Osteocyte (in vitro differentiated cells): ENCODE results near the gene JOSD2. TPM values are rescaled to one million over a fixed set of nuclear protein-coding genes. Genes with fewer than 3 reads are reported as not detected.

Source experiments
- DNase-seq: peaks from one replicate; pipeline ENCODE4 v3.0.0; 2021; ENCODE audit warnings: mixed read lengths; ENCODE audit not compliant: unreplicated experiment; ENCODE audit errors: extremely low spot score
- H3K27ac Mint-ChIP-seq: one replicate; pipeline ENCODE4 v1.8.0; 2021; ENCODE audit warnings: mild to moderate bottlenecking, mixed read lengths; ENCODE audit not compliant: unreplicated experiment
- H3K27me3 Mint-ChIP-seq: one replicate; pipeline ENCODE4 v1.8.0; 2021; ENCODE audit warnings: mixed read lengths; ENCODE audit not compliant: unreplicated experiment
- H3K36me3 Mint-ChIP-seq: one replicate; pipeline ENCODE4 v1.8.0; 2021; ENCODE audit warnings: mixed read lengths; ENCODE audit not compliant: unreplicated experiment
- H3K4me1 Mint-ChIP-seq: one replicate; pipeline ENCODE4 v1.8.0; 2021; ENCODE audit warnings: mixed read lengths; ENCODE audit not compliant: unreplicated experiment
- H3K4me3 Mint-ChIP-seq: one replicate; pipeline ENCODE4 v1.8.0; 2021; ENCODE audit warnings: mild to moderate bottlenecking, moderate library complexity, mixed read lengths; ENCODE audit not compliant: unreplicated experiment
- H3K9me3 Mint-ChIP-seq: one replicate; pipeline ENCODE4 v1.8.0; 2021; ENCODE audit warnings: mixed read lengths; ENCODE audit not compliant: unreplicated experiment
- CTCF ChIP-seq: fragments of 200-600 bp; sonication (generic); IDR thresholded peaks from 2 replicates; pipeline ENCODE4 v1.5.0; 2021; ENCODE audit warnings: antibody characterized with exemption, mild to moderate bottlenecking, moderate library complexity
- total RNA-seq: library from RNA; stranded (reverse); gene quantifications from 2 replicates; pipeline ENCODE4 v1.2.1, GENCODE V29; 2021

The JOSD2 gene
- total RNA-seq, 1 donor from 2014 or later = 43.7 TPM

GRCh38 chr19:50552540-50552939 is 41.5 kb upstream of the JOSD2 start:
- Mint-ChIP-seq H3K4me1 (peaks cover 5% of the 10 kb centered on the region), H3K27me3 (peaks cover 23% of the 10 kb centered on the region), H3K27ac (no peak overlapping the region), H3K4me3 (no peak overlapping the region), H3K36me3 (no peaks in the 10 kb centered on the region), H3K9me3 (no peaks in the 10 kb centered on the region)
- no peak for TF ChIP-seq CTCF
- no peak for DNase-seq

GRCh38 chr19:50551715-50552187 is 40.8 kb upstream of the JOSD2 start:
- no peak for DNase-seq
- Mint-ChIP-seq H3K9me3 (no peaks in the 10 kb centered on the region), H3K27me3 (peaks cover 23% of the 10 kb centered on the region), H3K4me3 (no peak overlapping the region), H3K27ac (no peak overlapping the region), H3K36me3 (no peaks in the 10 kb centered on the region), H3K4me1 (peaks cover 5% of the 10 kb centered on the region)
- TF ChIP-seq CTCF = no peak

GRCh38 chr19:50551034-50551714 is 40.2 kb upstream of the JOSD2 start:
- no peak for DNase-seq
- H3K4me3 Mint-ChIP-seq = no peak overlapping the region
- H3K4me1 Mint-ChIP-seq = no peaks in the 10 kb centered on the region
- H3K9me3 Mint-ChIP-seq = no peaks in the 10 kb centered on the region
- no peak for TF ChIP-seq CTCF
- H3K27ac Mint-ChIP-seq = no peak overlapping the region
- peaks cover 21% of the 10 kb centered on the region for H3K27me3 Mint-ChIP-seq
- H3K36me3 Mint-ChIP-seq = no peaks in the 10 kb centered on the region

- peaks cover 21% of the 10 kb centered on the region for H3K27me3 Mint-ChIP-seq
- no peaks in the 10 kb centered on the region for H3K9me3 Mint-ChIP-seq
- no peaks in the 10 kb centered on the region for H3K4me1 Mint-ChIP-seq
- H3K27ac Mint-ChIP-seq = no peak overlapping the region
- H3K36me3 Mint-ChIP-seq = no peaks in the 10 kb centered on the region
- no peak for DNase-seq
- no peak overlapping the region for H3K4me3 Mint-ChIP-seq
- TF ChIP-seq CTCF = no peak
Measured at GRCh38 chr19:50550594-50550966, 39.6 kb upstream of the JOSD2 start.

- Mint-ChIP-seq H3K4me3 (no peak overlapping the region), H3K27me3 (peaks cover 21% of the 10 kb centered on the region), H3K9me3 (no peaks in the 10 kb centered on the region), H3K4me1 (no peaks in the 10 kb centered on the region), H3K27ac (no peak overlapping the region), H3K36me3 (no peaks in the 10 kb centered on the region)
- no peak for TF ChIP-seq CTCF
- no peak for DNase-seq
Measured at GRCh38 chr19:50549927-50550593, 39.1 kb upstream of the JOSD2 start.
